Left lobe of liver (tissue), 2 donors: ENCODE data around the gene CKAP4. TPM values are rescaled to one million over a fixed set of nuclear protein-coding genes. Genes with fewer than 3 reads are reported as not detected.

Experiments used
- ATAC-seq: fragments of 200-7000 bp; cut with Tn5 transposase; one replicate; pipeline ENCODE4 v1.9.1; 2020; ENCODE audit warnings: mild to moderate bottlenecking, moderate library complexity
- DNase-seq: peaks from one replicate; pipeline ENCODE4 v3.0.0-alpha.2; 2020; ENCODE audit warnings: low spot score
- total RNA-seq: library from RNA; stranded (reverse); gene quantifications from one replicate; pipeline ENCODE4 v1.2.1, GENCODE V29; 2021
- donor health status: DM: no; HTN: no; CAD: no; lungs with moderate emphysema.
- donor health status: DM: no; HTN: yes; CAD: no.

Gene CKAP4
- total RNA-seq, 1 donor from 2014 or later: 22.6 TPM

DNA sequence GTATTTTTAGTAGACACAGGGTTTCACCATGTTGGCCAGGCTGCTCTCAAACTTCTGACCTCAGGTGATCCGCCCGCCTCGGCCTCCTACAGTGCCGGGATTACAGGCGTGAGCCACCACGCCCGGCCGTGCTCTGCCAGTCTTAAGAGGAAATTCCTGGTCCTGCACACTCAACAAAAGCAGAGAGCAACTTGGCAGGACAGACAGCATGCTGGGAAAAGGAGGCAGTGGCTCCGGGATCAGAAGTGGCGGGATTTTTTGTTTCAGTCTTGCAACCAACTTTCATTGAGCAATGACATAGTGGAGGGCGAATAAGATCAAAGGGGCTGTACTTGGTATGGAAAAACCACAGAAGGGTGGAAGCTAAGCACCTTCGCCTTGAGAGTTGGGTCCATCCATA is 2.1 kb downstream of the CKAP4 start:
- ATAC-seq (no peak), DNase-seq (no peak)

DNA sequence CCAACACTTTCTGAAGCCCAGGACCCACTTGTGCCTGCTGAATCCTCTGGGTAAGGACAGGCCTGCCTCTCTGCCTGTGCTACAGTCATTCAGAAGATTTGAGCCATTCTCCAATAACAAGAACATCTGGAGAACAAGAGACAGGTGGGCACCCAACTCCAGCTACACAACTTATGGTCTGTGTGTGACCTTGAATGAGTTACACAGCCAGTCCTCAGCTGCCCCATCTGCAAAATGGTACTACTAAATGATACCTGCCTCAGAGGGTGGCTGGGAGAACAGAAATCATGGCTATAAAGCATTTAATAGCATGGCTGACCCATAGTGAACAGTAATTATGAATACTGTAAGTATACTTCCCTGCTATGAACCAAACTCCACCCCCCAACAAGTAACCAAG is 4.2 kb downstream of the CKAP4 start:
- ATAC-seq (no peak), DNase-seq (peak; percentile 31)

DNA sequence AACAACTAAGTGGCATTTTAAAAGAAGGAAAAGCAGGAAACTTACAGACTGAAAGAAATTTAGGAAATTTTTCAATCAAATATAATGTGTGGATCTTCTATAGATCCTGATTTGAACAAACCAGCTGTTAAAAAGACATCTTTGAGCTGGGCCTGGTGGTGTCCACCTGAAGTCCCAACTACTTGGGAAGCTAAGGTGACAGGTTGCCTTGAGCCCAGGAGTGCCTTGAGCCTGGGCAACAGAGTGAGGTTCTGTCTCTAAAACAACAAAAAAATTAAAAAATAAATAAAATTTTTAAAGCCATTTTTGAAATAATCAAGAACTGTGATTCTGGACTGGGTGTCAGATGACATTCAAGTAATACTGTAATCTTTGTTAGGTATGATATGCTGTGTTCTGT is 7.0 kb downstream of the CKAP4 start:
- no peak for ATAC-seq
- DNase-seq: no peak

DNA sequence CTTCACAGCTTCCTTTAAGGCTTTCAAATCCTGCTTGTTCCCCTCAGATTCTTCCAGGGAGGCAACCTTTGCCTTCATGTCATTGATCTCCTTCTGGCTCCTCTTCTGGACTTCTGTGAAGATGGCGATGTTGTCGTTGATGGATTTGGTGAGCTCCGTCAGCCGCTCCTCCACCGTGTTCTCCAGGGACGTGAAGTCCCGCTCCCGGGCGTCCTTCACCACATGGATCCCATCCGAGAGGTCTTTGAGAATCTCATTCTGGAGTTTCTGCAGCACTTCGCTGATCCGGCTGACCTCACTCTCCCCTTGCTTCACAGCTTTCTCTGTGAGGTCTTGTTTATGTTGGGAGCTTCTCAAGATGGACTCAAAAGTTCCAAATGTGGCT is 7.9 kb downstream of the CKAP4 start:
- ATAC-seq: no peak
- peak; percentile 31 for DNase-seq

DNA sequence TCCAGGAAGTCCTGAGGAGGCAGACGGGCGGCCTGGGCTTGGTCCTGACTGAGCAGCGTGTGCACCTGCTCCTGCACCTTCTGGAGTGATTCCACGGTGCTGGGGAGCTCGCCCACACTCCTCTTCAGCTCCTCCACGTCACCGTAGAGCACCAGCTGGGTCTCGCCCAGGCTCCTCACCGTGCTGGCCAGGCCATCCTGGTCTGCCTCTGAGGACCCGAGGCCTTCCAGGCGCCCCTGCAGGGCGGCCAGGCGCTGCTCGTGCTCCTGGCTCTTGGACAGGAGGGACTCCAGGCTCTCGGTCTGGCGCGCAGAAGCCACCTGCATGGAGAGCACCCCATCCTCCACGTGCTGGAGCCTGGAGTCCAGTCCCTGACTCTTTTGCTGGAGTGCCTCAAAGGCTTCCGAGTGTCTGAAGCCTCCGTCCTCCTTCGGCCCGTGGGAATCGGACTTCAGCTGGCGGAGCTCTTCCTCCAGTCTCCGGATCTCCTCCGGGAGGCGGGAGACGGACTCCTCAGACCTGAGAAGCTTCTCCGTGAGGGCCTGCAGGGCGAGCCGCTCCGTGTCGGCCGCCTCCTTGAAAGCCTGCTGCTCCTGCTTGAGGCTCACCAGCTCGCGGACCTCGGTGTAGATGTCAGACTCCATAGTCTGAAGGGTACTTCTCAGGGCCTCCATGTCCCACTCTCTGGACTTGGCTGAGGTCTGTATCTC is 8.4 kb downstream of the CKAP4 start:
- DNase-seq (peak; percentile 37), ATAC-seq (no peak)

DNA sequence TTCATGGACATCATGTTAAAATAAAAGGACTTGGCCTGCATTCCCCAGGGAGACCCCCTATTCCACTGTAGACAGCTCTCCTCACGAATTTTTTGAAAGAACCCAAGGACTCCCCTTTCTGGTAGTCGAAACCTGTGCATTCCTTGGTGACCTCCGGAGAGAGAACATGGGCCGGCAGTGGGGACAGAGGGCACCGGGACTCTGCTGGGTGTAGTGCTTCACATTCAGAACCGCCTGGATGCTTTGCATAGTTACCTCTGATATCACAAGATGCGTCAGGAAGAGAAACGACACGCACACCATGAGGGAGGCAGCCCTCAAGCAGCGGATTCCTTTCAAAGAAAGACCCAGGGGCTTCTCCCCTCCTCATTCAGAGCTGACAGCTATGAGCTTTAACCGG is 9.7 kb downstream of the CKAP4 start:
- ATAC-seq (no peak), DNase-seq (peak; percentile 37)

DNA sequence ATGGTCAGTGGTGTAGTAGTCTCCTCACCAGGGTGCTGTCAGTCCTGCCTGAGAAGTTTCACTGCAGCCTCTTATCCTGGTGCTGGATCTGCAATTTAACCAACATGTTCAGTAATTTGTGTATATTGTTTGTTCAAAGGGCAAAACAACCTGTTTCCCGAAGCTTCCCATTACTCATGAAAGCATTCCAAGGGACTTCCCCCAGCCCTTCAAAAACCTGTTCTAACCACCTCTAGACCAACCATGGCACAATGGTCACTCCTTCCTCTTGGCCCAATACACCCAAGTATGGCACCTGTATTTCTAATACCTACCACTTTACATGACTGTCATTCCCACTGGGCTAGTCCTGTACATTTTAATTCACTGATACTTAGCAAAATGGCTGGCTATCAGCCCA is 12.1 kb downstream of the CKAP4 start:
- DNase-seq (no peak), ATAC-seq (no peak)

DNA sequence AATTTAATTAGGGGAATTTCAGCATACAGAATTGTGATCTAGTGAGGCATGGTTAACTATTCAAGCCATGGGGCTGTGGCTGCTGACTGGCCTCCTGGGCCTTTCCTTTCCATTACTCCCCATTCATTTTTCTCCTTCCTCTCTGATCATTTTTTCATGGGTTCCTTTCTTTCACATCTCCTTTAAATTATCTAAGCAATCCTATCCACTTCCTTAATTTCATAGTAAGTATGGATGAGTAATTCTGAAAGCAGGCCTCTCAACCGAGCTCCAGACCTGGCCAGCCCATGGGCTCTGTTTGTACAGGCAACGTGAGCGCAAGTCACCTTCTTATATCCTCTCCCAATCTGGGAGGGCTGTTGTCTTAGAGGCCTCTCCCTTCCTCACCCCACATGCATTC is 13.4 kb downstream of the CKAP4 start:
- ATAC-seq (no peak), DNase-seq (peak; percentile 18)

DNA sequence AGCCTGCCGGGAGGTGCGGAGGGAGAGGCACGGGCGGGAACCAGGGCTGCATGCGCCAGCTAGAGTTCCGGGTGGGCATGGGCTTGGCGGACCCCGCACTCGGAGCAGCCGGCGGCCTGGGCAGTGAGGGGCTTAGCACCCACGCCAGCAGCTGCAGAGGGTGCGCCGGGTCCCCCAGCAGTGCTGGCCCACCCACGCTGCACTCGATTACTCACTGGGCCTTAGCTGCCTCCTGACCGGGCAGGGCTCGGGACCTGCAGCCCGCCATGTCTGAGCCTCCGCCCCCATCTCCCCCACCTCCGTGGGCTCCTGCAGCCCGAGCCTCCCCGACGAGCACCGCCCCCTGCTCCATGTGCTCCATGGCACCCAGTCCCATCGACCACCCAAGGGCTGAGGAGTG is 14.8 kb downstream of the CKAP4 start:
- DNase-seq (no peak), ATAC-seq (no peak)

DNA sequence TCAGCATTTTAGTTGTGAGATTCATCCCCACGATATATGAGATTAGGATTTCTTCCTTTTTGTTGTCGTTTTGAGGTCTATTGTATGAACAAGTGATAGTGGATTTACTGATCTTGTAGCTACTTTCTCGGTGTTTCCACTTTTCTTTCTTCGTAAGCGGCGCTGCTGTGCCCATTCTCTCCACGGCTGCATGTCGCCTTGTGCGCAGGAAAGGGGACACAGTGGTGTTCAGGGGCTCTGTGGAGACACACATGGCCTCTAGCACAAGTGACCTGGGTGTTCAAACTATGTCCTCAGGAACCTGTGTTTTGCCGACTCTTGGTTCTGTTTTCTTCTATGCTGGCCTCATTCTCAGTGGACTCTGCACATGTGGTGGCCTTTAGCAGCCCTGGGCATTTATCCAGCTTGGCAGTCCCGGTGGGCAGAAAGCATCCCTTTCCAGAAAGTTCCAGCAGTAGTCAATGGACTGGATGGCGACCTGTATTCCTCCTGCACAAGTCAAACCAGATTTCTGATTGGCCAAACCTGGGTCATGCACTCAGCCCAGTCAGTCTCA is 18.7 kb downstream of the CKAP4 start:
- DNase-seq (peak; percentile 63), ATAC-seq (peak; percentile 64)

DNA sequence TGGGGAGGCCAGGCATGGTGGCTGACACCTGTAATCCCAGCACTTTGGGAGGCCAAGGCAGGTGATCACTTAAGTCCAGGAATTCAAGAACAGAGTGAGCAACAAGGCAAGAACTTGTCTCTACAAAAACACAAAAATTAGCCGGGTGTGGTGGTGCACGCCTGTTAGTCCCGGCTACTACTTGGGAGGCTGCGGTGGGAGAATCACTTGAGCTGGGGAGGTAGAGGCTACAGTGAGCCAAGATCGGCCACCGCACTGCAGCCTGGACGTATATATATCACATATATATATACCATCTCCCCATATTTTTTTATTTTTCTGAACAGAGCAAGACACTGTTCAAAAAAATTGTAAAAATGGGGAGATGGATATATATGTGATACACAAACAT is 19.5 kb downstream of the CKAP4 start:
- DNase-seq: no peak
- no peak for ATAC-seq

DNA sequence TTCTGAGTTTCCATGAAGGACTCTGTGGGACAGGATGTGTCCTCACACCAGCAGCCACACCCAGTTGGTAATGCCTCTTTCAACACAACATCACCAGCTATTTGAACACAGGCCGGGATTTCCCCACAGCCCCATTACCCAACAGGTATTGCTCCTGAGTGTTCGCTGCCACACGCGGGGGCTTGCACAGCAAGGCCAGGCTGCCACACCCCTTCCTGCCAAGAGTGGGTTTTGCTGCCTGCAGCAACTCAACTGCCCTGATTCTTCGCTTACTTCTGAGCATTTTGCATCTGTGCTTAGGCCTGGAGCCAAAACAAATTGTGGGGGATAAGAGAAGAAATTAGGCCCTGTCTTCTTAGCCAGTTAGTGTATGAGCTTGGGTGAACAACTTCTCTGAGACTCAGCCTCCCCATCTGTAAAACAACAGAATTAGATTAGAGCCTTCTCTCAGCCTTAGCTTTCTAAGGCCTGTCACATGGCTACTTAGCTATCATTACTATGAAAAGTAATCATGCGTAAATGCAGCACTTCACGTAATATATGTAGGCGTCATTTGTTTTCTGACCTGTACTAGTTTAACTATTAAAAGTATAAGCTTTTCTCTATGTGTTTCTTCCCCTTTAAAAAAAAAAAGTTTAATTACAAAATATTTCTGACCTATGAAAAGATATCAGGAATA is 20.0 kb downstream of the CKAP4 start:
- DNase-seq: peak; percentile 67

DNA sequence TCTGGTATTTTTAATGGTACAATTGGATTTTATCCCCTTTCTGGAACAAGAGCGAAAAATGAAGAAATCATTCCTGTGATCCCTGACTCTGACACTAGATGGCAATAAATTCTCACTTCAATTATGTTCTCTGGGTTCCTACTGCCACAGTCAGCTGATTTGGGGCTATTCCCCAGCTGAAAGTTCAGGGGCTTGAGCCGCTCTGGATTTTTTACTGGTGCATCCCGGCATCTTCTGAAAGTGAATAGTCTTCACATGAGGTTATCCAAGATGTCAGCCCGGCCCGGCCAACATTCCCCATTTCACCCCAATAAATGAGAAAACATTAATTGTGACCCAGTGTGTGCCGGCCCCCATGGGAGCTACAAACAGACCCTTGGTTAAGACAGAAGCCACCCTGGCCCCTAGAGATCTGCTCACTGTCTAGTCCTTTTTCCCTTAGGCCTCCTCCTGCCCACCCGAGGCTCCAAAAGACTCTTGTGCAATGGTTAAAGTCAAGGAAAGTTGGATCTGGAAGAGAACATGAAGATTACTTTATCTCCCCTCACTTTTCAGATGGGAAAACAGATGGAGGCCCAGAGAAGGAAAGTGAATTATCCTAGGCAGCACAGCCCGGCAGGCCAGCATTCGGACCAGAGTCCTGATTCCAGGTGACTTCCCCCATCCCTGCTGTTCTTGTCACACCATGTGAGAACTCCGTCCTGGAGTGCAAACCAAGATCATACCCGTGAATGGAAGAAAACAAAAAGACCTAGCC is 20.8 kb downstream of the CKAP4 start:
- DNase-seq (peak; percentile 51), ATAC-seq (peak; percentile 79)

More for the DNA sequence above, 20.0 kb downstream of the CKAP4 start:
- peak; percentile 45 for ATAC-seq

DNA sequence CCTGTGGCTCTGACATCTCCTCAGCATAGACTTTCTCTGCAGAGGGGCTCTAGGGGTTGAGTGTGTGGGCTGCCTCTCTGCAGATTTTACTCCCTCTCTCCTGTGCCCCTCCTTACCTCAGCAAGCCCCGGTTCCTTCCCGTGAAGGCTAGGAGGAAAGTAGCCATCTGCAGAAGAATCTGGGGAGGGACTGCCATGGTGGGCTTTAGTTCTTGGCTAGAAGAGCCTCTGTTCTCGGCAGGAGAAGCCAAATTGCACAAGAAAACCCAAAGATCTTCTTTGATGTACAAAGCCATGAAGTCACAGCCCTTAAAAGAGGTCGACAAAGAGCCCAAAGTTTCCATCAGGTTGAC is 23.5 kb downstream of the CKAP4 start:
- ATAC-seq: no peak
- DNase-seq: no peak

DNA sequence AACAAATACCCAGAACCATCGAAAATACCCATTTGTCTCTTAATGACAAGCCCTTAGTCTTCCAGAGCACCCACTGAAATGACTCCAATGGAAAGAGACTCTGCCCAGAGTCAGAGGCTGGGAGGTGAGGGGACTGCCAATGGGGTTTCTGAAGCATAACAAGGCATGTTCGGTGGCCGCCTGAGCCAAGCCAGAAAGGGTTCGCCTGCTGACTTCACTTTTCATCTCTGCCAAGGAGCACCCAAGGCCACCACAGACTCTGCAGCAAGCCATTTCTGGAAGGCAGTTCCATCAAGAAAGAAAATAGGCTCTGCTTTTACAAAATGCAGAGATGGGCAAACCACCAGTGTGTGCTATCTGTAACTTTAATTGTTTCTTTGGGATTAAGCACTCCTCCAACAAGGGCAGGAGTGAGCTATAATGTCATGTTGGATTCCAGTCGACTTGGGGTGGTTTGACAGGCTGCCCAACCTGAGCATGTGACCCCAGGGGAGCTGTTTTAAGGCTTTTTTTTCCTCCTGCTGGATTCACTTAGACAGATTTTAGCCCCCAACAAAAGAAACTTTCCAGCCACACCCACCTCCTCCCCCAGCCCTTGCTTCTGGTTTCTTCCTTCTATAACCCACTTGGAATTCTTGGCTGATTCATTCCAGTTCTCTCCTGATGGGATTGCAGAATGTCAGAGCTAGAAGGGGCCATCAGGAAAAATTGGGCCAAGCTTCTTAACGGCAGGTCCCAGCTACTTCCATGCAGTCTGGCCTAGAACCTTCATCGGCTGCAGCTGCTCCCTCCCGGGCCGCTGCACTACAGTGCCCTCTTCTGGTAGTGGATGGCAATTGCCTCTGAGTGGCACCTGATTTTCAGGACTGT is 24.1 kb downstream of the CKAP4 start:
- peak; percentile 93 for ATAC-seq
- DNase-seq: peak; percentile 74

DNA sequence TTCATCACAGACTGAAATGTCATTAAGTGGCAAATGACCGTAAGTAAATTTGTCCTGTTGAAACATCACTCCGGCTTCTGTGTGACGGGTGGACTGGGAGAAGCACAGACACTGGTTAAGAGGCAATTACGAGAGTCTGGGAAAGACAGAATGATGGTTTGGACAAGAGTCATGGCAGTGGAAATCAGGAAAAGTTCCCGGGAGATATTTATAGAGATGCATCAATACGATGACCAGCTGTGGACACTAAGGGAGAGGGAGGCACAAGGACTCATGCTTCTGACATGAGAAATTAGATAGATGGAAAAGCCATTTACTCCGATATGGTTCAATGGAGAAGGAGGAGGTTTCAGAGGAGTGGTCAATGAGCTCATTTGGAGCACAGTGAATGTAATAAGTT is 27.3 kb downstream of the CKAP4 start:
- DNase-seq: no peak
- no peak for ATAC-seq

DNA sequence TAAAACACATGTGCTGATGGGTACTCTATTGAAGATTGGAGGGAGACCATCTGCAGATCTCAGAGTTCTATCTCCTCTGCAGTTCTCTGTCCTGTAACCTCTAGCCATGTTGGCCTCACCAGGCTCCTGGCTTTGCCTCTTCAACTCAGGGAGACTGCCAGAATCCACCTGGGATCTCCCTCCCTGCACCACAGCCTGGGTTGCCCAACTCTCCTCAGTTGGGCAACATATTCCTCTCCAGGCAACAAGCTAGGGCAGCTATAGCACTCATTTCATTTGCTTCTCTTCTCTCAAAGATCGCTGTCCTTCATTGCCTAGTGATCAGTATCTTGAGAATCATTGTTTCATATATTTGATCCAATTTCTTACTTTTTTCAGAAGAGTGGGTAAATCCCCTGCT is 28.8 kb downstream of the CKAP4 start:
- ATAC-seq (peak; percentile 85), DNase-seq (no peak)

DNA sequence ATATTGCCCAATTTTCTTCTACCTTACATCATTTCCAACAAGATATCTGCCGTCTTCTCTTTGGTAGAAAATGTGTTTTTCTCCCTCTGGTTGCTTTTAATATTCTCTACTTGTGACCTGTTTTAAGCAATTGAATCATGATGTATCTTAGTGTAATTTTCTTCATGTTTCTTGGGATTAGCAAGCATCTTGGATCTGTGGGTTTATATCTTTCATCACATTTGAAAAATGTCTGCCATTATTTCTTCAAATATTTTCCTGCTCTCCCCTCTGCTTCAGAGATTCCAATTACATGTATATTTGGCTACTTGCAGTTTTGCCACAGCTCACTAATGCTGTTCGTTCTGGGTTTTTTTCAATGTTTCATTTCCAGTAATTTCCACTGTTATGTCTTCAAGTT is 30.1 kb downstream of the CKAP4 start:
- DNase-seq (no peak), ATAC-seq (no peak)

DNA sequence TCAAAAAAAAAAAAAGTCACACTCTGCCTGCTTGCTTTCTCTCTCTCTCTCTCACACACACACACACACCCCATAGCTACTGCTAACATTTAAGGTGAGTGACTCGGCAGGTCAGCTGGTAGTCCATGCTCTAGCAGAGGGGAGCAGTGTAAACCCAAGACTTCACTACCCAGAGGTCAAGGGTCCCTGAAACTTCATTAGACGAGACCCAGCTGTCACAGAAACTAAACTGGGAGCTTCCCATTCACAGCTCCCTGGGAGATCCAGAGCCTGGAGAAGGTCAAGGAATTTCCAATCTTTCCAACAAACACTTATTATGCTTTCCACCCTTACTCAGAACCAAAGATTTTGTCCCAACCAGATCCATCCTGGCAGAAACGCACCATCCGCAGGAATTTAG is 33.2 kb downstream of the CKAP4 start:
- DNase-seq (no peak), ATAC-seq (no peak)

DNA sequence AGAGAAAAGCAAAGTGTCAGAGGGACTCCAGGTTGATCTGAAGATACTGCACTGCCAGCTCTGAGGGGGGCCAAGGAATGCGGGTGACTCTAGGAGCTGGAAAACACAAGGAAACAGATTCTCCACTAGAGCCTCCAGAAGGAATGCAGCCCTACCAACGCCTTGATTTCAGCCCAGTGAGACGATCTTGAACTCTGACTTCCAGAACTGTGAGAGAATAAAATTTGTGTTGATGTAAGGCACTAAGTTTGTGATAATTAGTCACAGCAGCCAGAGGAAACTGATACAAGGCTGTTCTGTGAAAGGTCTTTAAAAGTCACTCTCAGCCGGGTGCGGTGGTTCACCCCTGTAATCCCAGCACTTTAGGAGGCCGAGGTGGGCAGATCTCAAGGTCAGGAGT is 34.2 kb downstream of the CKAP4 start:
- ATAC-seq (no peak), DNase-seq (no peak)

DNA sequence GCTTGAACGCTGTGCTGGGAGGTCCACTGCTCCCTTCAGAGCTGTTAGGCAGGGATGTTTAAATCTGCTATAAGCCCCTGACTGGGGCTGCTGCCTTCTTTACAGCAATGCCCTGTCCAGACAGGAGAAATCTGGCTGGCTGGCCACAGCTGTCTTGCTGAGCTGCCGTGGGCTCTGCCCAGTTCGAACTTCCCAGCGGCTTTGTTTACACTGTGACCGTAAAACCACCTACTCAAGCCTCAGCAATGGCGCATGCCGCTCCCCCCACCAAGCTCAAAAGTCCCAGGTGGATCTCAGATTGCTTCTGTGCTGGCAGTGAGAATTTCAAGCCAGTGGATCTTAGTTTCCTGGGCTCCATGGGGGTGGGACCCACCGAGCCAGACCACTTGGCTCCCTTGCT is 35.8 kb downstream of the CKAP4 start:
- no peak for ATAC-seq

More for the DNA sequence above, 35.8 kb downstream of the CKAP4 start:
- no peak for DNase-seq
